GM12878 (cell line): ENCODE data around the gene DLG2.

Source experiments
- BHLHE40 ChIP-seq, 2 experiments: fragments of 450-650 bp in 1 of 2; IDR thresholded peaks; 2 replicates each; pipeline ENCODE4 v1.6.1; 2011 to 2017; ENCODE audit warnings: low read depth in 2 of 2, borderline replicate concordance in 1 of 2, improper control_type of control experiment in 1 of 2, low read length in 1 of 2, mild to moderate bottlenecking in 1 of 2
- CHD1 ChIP-seq: IDR thresholded peaks from 2 replicates; pipeline ENCODE4 v1.6.1; 2012; ENCODE audit warnings: low read depth, low read length, improper control_type of control experiment
- CTCF ChIP-seq, 3 experiments: IDR thresholded peaks in 2 of 3; conservative IDR thresholded peaks in 1 of 3; 2 replicates each; pipeline ENCODE4 v1.5.1; 2011; ENCODE audit warnings: low read depth in 3 of 3, low read length in 3 of 3, mild to moderate bottlenecking in 3 of 3, control low read depth in 2 of 3, moderate library complexity in 2 of 3, inconsistent platforms in 1 of 3, mixed read lengths in 1 of 3; ENCODE audit not compliant: control insufficient read depth in 2 of 3, insufficient read depth in 1 of 3; ENCODE audit errors: extremely low read depth in 1 of 3
- FOS ChIP-seq: IDR thresholded peaks from 3 replicates; pipeline ENCODE4 v1.6.1; 2011; ENCODE audit warnings: borderline replicate concordance; ENCODE audit not compliant: insufficient read length; ENCODE audit errors: extremely low read depth
- FOXK2 ChIP-seq: fragments of 450-650 bp; IDR thresholded peaks from 2 replicates; pipeline ENCODE4 v1.6.1; 2017; ENCODE audit warnings: mild to moderate bottlenecking, moderate library complexity
- MAX ChIP-seq: IDR thresholded peaks from 2 replicates; pipeline ENCODE4 v1.6.1; 2012; ENCODE audit warnings: low read depth, low read length, improper control_type of control experiment
- MYC ChIP-seq: IDR thresholded peaks from 2 replicates; pipeline ENCODE4 v1.6.1; 2011; ENCODE audit warnings: mild to moderate bottlenecking, low read length, moderate library complexity, inconsistent platforms; ENCODE audit not compliant: insufficient read depth, insufficient replicate concordance, insufficient read length, severe bottlenecking

GRCh38 chr11:84372381-84372950 lies 1254.7 kb downstream of the DLG2 start:
- no peak for TF ChIP-seq FOS
- TF ChIP-seq BHLHE40 (IDR thresholded peaks at IDR 0.05; ENCODE audit: borderline replicate concordance in 1 of 2, low read depth in 2 of 2, low read length in 1 of 2): no peak
- TF ChIP-seq CHD1: no peak
- no peak for TF ChIP-seq CTCF (IDR thresholded peaks at IDR 0.05 in 2 of 3, conservative IDR thresholded peaks at IDR 0.05 in 1 of 3; ENCODE audit: control insufficient read depth in 2 of 3, extremely low read depth in 1 of 3, insufficient read depth in 1 of 3, low read depth in 3 of 3, low read length in 3 of 3)
- no peak for TF ChIP-seq MYC
- TF ChIP-seq FOXK2: no peak
- TF ChIP-seq MAX: no peak
